GM19351 (cell line): ENCODE data around the gene DNER.

Experiments used
- ATAC-seq: cut with Tn5 transposase; IDR thresholded peaks from one replicate; pipeline ENCODE4 v1.9.1; 2021; ENCODE audit warnings: mild to moderate bottlenecking, moderate library complexity; ENCODE audit not compliant: unreplicated experiment

Gene DNER

DNA sequence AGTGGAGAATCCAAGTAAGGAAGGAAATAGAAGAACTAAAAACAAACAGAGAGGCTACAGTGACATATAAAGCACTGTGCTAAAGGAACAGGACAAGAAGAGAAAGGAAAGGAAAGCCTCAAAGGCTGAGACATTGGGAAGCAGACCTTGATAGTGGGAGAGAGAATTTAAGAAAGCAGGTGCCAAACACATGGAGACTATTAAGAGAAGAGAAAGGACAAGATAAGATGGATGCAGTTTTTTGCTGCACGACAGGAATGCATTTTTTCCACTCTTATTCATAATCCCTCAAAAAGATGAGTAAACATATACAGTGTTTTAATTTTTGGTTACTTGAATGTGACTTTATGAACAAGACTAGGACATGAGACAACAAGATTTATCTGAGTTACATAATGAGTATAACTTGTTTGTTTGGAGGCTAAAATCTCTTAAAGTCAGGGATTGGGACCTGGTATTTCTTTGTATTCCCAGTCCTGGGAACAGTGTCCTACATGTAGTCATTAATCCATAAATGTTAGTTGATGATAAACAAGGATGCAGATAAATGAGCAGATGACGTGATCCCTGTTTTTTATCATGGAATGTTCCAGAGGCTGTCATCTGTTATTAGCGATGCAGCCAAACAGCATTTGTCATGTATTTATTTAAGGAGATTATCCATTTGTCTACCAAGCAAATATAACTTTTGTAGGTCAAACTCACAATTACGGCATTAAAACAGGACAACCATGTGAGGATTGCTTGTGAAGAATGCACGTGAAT lies 141.7 kb downstream of the DNER start:
- ATAC-seq: no peak

DNA sequence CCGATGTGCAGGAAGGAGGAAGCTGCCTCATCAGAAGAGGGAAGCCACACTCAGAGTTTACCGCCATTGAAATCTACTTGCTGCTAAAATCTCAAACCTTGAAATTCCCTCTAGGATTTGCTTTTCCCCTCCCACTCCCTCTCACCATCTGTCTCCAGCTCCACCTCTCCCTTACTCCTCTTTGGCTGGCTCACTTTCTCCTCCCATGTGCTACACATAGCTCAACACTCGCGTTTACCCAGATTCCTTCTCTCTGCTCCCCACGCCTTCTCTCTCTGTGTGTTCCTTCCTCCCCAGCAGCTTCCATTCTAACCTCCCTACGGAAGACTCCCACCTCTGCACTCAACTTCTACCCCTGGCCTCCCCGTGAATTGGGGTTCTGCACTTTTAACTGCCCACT lies 143.1 kb downstream of the DNER start:
- no peak for ATAC-seq

GRCh38 chr2:229566370-229566769 lies 148.0 kb downstream of the DNER start:
- ATAC-seq: no peak

DNA sequence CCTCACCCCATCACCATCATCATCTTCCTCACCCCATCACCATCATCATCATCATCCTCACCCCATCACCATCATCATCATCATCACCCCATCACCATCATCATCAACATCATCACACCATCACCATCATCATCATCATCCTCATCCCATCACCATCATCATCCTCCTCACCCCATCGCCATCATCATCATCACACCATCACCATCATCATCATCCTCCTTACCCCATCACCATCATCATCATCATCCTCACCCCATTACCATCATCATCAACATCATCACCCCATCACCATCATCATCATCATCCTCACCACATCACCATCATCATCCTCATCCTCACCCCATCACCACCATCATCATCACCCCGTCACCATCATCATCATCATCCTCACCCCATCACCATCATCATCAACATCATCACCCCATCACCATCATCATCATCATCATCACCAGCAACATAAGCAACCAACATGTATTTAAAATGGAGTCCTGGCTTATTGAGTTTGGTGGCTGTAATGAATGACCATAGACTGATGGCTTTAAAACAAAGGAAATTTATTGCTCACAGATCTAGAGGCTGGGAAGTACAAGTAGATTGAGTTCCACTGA lies 150.0 kb downstream of the DNER start:
- no peak for ATAC-seq

DNA sequence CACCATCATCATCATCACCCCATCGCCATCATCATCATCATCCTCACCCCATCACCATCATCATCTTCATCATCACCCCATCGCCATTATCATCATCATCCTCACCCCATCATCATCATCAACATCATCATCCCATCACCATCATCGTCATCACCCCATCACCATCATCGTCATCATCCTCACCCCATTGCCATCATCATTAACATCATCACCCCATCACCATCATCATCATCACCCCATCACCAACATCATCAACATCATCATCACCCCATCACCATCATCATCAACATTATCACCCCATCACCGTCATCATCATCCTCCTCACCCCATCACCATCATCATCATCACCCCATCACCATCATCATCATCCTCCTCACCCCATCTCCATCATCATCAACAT lies 151.0 kb downstream of the DNER start:
- ATAC-seq: no peak

DNA sequence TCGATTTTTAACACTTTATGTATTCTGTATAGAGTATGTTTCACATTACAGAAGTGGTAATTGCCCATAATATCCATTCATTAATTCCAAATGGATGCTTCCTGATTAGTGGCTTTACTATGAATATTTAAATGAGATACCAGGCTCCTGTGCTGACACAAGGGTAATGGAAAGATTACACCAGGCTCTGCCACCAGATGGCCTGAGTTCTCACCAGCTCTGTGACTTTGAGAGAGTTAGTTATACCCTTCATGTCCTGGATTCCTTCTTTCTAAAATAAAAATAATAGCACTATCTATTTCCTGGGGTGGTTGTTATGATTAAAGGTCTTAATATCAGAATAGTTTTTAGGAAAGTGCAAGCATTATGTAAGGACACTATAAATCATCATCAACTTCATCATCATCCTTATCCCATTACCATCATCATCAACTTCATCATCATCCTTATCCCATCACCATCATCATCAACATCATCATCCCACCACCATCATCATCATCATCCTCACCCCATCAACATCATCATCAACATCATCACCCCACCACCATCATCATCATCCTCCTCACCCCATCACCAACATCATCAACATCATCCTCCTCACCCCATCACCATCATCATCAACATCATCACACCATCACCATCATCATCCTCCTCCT lies 151.8 kb downstream of the DNER start:
- ATAC-seq: no peak

DNA sequence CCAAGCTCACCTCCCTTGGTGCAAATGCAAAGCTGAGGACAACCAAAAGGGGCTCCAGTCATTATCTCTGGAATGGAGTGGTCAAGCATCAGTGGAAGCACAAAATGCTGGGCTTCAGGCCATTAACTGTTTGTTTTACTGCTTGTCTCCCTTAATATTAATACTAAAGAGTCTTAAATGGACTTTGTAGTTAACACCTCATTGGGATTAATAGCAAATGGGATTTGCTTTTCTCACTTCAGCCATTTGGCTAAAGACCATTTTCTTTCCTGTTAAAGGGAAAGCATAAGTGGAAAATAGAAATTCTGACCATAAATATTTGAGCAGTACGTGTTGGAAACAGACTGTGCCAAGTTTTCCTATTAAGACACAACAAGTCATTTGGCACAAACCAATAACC lies 154.4 kb downstream of the DNER start:
- ATAC-seq: no peak

- ATAC-seq: no peak
These were observed 161.3 kb downstream of the DNER start for GRCh38 chr2:229553091-229553490.

DNA sequence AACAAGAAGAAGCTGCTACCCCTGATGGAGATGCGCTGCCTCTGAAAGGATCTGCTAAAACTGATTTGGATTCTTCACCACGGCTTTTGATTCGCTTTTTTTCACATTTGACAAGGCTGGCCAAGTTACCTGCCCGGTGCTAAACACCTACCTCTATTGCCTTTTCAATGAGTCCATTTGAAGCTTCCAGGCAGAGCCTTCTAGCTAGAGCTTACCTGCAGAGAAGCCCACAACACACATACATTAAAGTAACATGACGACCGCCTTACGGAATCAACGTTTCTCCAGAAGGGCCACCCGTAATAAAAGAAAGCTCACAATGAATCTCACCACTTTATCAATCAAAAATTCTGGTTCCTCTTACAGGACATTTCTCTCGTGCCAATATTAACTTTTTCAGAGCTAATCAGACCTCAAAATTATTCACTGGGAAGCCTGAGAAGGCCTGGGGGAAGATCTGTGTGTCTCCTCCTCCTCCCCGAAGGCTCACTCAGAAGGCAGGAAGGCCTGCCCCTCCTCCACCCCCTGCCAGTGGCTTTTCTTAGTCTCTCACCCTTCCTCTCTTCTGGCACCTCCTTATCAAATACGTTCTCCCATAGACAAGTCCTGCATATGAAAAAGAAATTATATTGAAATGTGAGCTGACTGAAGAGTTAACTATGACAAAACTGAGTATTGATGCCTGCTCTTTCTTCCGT lies 171.0 kb downstream of the DNER start:
- ATAC-seq: no peak

- ATAC-seq: no peak
These were observed 174.7 kb downstream of the DNER start for GRCh38 chr2:229539628-229540027.

GRCh38 chr2:229531594-229531993 lies 182.8 kb downstream of the DNER start:
- no peak for ATAC-seq

- ATAC-seq: no peak
These were observed 183.9 kb downstream of the DNER start for GRCh38 chr2:229530434-229530833.

DNA sequence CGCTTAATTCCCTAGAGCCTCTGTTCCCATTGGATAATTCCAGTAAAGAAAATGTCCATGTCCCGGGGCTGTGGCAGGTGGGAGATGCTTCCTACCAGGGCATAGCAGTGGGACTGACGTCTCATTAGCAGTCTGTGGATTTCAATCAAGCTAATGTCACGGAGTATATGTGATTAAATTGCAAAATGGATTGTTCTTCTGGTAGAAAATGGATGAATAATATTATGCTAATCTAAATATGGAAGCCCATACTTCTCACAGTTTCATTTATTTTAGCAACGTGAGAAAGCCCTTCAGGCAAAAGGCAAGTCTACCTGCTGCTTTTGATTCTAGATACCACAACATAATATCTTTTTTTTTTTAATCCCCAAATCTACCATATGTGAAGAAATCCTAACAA lies 185.5 kb downstream of the DNER start:
- no peak for ATAC-seq

GRCh38 chr2:229526951-229527350 lies 187.4 kb downstream of the DNER start:
- ATAC-seq: no peak

DNA sequence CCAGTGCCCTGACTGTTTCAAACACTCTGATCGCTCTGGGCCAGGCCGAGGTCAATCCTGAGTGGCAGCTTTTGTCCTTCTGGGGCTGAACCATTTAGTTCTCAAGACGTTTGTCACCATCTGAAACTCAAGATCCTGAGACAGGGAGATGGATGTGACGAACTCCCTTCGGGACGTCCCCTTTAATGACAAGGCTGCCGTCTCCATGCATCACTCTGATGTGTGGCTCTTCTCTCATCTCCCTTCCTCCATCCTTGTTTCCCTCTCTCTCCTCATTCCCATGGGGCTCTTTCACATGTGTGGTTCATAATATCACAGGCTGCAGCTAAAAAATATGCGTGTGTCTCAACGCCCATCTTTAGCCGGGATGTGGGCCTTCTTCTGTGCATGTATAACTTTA lies 189.6 kb downstream of the DNER start:
- no peak for ATAC-seq

GRCh38 chr2:229523663-229524062 lies 190.7 kb downstream of the DNER start:
- ATAC-seq: no peak

DNA sequence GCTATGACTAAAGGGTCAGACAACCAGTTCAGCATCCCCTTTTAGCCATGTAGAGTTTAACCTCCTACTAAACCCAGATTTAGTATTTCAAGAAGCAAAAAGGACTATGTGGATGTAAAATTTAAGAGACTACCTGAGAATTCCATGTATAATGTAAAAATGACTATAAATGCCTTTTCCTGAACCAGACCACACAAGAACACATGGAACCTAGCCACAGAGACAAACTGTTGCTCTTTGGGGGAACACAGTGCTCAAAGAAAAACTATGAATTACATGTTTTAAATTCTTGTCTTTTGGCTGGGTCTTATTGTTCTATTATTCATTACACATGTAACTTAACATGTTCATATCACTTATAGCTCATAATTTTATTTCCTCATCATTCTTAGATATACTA lies 192.8 kb downstream of the DNER start:
- ATAC-seq: no peak

DNA sequence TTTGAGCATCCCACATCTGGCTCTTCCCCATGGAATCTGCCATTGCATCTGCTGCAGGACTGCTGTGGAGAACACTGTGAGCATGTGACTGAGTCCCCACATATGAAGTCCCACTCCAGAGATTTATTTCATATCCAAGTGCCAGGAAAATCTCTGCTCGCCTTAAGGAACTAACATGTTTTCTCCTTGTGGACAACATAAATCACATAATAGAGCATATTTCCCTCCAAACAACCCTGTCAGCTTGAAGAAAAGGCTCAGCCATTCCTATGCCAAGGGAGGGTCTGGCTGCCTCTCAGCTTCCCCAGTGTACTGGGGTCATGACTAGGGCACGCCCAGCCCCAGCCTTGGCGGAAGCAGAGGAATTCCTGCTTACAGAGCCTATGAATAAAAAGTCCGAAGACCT lies 193.7 kb downstream of the DNER start:
- no peak for ATAC-seq

DNA sequence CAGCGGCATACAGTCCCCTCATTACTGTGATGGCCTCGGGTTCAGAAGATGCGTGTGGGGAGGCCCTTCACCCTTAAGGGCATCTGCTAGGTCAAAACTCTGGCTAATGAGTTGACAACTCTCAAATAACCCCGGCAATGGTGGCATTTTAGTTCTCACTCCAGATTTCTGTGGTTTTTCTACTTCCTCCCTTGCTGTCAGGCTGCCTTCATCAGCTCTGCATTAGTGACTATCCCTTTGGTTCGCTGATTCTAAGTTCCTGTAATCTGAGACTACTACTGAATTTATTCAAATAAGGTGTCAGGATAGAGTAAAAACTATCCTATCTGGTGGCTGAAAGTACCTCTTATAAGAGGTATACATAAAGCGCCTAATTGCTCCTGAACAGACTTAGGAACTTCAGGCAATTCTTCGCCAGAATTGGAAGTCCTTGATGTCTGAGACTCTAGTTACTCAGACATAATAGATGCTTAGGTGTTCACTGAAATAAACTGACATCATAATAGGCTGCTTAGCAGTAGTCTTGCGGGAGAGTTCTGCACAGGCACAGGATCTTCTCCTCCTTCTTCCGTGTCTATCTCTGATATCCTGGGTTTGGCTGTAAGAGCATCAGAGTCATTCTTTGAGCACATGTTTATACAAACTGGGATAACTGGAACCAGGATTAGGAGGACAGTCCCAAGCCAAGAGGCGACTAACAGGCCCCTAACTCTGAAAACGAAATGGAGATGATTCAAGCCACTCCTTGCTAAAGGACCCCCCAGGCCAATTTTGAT lies 194.5 kb downstream of the DNER start:
- ATAC-seq: peak; percentile 71

DNA sequence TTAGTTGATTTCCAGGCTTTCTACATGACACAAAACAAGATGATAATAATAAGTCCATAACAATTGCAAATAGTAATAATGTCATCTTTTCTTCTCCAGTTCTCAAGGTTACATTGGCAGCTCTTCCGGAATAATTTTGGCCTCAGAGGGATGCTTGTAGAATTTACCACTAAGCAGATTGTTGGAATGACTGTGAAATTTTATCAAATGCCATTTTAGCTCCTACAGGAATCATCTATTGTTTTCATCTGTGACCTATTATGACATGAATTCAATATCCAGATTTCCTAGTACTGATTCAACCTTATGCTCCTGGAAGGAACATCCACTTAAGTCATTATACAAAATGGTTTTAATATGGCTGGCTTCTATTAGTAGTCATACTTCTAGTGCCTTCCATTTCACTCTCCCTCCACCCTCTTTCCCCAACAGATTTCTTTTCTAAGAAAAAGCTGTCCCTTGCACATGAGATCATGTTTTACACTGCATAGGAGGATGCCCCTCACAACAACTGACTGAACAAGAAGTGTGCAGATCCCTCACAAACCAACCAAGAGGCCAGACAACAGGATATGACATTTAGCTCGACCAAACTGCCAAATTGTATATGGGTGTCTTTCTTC lies 200.0 kb downstream of the DNER start:
- ATAC-seq: no peak
